ENCODE data around the gene ATF7.

DNA sequence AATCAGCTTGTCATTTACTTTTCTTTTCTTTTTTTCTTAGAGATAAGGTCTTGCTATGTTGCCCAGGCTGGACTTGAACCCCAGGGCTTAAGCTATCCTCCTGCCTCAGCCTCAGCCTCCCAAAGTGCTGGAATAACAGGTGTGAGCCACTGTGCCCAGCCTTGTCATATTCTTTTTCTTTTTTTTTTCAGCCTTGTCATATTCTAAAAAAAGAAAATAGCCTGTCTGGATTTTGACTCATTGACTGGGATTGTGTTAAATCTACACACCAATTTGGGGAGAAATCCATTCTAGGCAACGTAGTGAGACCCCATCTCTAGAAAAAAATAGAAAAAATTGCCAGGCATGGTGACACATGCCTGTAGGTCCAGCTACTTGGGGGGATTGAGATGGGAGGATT is 25.6 kb upstream of the ATF7 start:
- TF ChIP-seq CTCF (conservative IDR thresholded peaks at IDR 0.05) (no peak), EZH2 (IDR thresholded peaks at IDR 0.05; ENCODE audit: low read depth) (no peak)

Measured in PC-9 (cell line).